ENCODE results near the gene PTTG1.

The PTTG1 gene

DNA sequence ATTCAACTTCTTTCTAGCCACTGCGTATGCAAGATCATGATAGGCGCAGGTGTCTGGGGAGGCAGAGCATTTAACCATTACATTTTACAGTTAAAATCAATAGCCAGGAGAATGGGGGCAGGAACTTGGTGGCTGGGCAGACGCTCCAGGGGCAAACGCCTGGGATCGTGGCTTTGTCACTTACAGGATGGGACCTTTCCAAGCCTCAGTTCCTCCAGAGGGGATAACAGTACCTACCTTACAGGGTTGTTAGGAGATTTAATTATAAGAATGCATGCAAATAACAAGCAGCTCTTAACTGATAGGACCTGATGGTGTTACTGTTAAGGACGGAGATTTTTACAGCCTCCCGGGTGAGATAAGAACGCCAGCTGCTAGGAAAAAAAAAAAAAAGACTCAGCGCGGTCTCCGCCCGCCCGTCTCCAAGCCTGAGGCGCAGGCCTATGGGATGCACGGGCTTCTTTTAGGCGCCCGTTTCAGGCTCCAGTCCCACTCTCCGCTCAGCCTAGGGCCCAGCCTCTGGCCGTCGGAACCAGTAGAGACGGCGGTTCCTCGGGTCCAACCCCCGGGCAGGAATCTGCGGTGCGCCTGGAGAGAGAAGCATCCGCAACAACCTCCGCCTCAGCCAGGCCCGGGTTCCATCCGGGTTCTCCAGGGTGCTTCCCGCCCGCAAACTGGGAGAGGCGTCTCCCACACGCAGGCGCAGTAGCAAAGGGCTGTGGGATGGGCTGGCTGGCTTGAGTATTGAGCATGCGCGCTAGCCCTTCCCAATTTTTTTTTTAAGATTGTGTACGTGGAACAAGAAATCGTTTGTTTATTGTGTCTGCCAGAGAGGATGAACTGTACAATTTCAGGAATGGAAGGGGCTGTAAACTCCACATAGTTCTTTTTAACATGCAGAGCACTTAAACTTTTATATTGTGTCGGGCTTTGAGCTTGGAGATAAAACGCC is 22.0 kb upstream of the PTTG1 start, which contains the start of gene FAM200C:
Gene FAM200C, minus strand, starts transcription at position 653 of the 952 bp plus-strand sequence. CDS start 4,564 bp downstream, outside the sequence.
- H3K4me2 ChIP-seq (ENCODE audit: low read length) = peak within 1 kb of the TSS; percentile 65
- peaks cover 13% of the 10 kb centered on the region in 2 experiments for H3K36me3 ChIP-seq (ENCODE audit: control insufficient read depth in 1 of 2, insufficient read depth in 2 of 2, low read length in 2 of 2)
- H4K12ac ChIP-seq (ENCODE audit: low read depth, low read length) = peak within 1 kb of the TSS; percentile 100
- H3K27me3 ChIP-seq (ENCODE audit: insufficient read depth, low read length) = no peaks in the 10 kb centered on the region
- no peaks in the 10 kb centered on the region for H3K4me1 ChIP-seq (ENCODE audit: control insufficient read depth in 1 of 2, insufficient read depth in 2 of 2, low read length in 2 of 2)
- peak within 1 kb of the TSS; percentile 100 for H3K18ac ChIP-seq (ENCODE audit: low read length)
- H3K4ac ChIP-seq (ENCODE audit: low read depth, low read length) = peak within 1 kb of the TSS; percentile 84
- H3K27ac ChIP-seq (ENCODE audit: low read depth, low read length) = peak within 1 kb of the TSS; percentile 85
- H3K79me1 ChIP-seq (ENCODE audit: low read length) = peaks cover 6% of the 10 kb centered on the region
- H3K79me2 ChIP-seq (ENCODE audit: control insufficient read depth, insufficient read depth, low read length, poor library complexity) = peaks cover 4% of the 10 kb centered on the region
- H4K8ac ChIP-seq (ENCODE audit: low read depth, low read length) = peak within 1 kb of the TSS; percentile 100
- H3K9me3 ChIP-seq (ENCODE audit: insufficient read depth, low read depth, low read length) = no peaks in the 10 kb centered on the region
- H2AFZ ChIP-seq (ENCODE audit: insufficient read depth, low read length, poor library complexity) = peak within 1 kb of the TSS; percentile 100
- H2AK5ac ChIP-seq (ENCODE audit: low read length) = peak within 1 kb of the TSS; percentile 90
- DNase-seq = peak; percentile 91 to 95
- peak within 1 kb of the TSS; percentile 100 for H3K14ac ChIP-seq (ENCODE audit: low read length)
- no peak within 1 kb of the TSS for H3K23ac ChIP-seq (ENCODE audit: low read length)
- peak within 1 kb of the TSS; percentile 93 for H3K9ac ChIP-seq (ENCODE audit: low read length)
- peak within 1 kb of the TSS; percentile 78 for H3K4me3 ChIP-seq (ENCODE audit: low read depth, low read length)
- H2BK12ac ChIP-seq (ENCODE audit: low read length) = no peak within 1 kb of the TSS
- H2BK5ac ChIP-seq (ENCODE audit: low read depth, low read length, poor library complexity) = peak within 1 kb of the TSS; percentile 99
- peak within 1 kb of the TSS; percentile 98 for H2BK120ac ChIP-seq (ENCODE audit: insufficient read depth, low read length, poor library complexity)
- peak within 1 kb of the TSS; percentile 96 for H4K91ac ChIP-seq (ENCODE audit: low read depth, low read length)
- no CpG with 5 or more reads among the region's 41 CpGs for WGBS (ENCODE audit: extremely low coverage, insufficient coverage, insufficient read length)

DNA sequence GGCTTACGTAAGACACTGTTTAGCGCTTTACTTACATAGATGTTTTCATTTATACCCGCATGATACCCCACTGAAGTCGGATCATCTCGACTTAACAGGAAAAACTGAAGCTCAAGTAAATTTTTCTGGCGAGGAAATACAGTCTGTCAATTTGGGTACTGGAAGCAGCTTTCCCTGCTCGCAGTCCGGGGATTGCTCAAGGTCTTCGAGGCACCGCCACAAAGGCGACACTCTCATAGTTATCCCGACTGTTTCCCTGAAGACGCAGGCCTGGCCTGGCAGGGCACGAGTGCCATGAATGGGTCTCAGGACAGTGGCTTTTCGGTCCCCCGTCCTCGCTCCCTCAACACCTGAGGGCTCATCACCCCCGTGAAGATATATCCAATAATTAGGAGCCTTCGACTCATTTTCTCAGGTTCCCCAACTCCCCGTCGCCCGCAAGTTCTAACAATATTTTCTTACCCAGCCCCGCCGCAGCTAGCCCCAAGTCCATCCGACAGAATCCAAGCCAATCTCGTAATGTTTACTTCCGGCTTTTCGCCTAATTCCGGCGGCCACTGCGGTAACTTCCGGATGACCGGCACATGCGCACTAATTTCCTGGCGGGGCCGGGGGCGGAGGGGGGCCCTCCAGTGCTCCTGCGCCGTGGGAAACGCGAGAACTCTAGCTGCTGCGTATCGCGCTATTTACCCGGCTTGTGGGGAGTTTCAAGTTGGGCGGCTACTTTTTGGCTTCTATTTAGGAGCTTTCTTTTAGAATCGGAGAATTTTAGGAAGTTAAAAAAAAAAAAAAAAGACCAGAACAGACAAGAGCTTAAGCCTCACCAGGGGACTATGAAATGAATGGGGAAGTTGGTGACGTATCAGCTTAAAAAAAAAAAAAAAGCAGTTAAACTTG is 2.8 kb upstream of the PTTG1 start, which contains the start of gene SLU7:
Gene SLU7, minus strand, starts transcription at position 521 of the 897 bp plus-strand sequence. CDS start 3,787 bp downstream, outside the sequence.
- Histone ChIP-seq H3K27ac (ENCODE audit: low read depth, low read length) (peak within 1 kb of the TSS; percentile 73), H2AFZ (ENCODE audit: insufficient read depth, low read length, poor library complexity) (peak within 1 kb of the TSS; percentile 91), H3K14ac (ENCODE audit: low read length) (peak within 1 kb of the TSS; percentile 59), H2BK5ac (ENCODE audit: low read depth, low read length, poor library complexity) (peak within 1 kb of the TSS; percentile 45), H3K4ac (ENCODE audit: low read depth, low read length) (peak within 1 kb of the TSS; percentile 98), H2AK5ac (ENCODE audit: low read length) (peak within 1 kb of the TSS; percentile 52), H4K8ac (ENCODE audit: low read depth, low read length) (peak within 1 kb of the TSS; percentile 93), H3K4me3 (ENCODE audit: low read depth, low read length) (peak within 1 kb of the TSS; percentile 95), H3K9ac (ENCODE audit: low read length) (peak within 1 kb of the TSS; percentile 94), H3K4me2 (ENCODE audit: low read length) (peak within 1 kb of the TSS; percentile 92), H4K91ac (ENCODE audit: low read depth, low read length) (peak within 1 kb of the TSS; percentile 74), H3K36me3 (ENCODE audit: control insufficient read depth in 1 of 2, insufficient read depth in 2 of 2, low read length in 2 of 2) (no peaks in the 10 kb centered on the region), H3K18ac (ENCODE audit: low read length) (peak within 1 kb of the TSS; percentile 74), H2BK120ac (ENCODE audit: insufficient read depth, low read length, poor library complexity) (peak within 1 kb of the TSS; percentile 11), H3K79me1 (ENCODE audit: low read length) (peaks cover 6% of the 10 kb centered on the region), H4K12ac (ENCODE audit: low read depth, low read length) (peak within 1 kb of the TSS; percentile 97), H3K4me1 (ENCODE audit: control insufficient read depth in 1 of 2, insufficient read depth in 2 of 2, low read length in 2 of 2) (peaks cover 4 to 10% of the 10 kb centered on the region in 2 experiments), H3K23ac (ENCODE audit: low read length) (no peak within 1 kb of the TSS), H3K79me2 (ENCODE audit: control insufficient read depth, insufficient read depth, low read length, poor library complexity) (peaks cover 4% of the 10 kb centered on the region), H3K9me3 (ENCODE audit: insufficient read depth, low read depth, low read length) (no peaks in the 10 kb centered on the region), H3K27me3 (ENCODE audit: insufficient read depth, low read length) (no peaks in the 10 kb centered on the region), H2BK12ac (ENCODE audit: low read length) (no peak within 1 kb of the TSS)
- no CpG with 5 or more reads among the region's 48 CpGs for WGBS (ENCODE audit: extremely low coverage, insufficient coverage, insufficient read length)
- DNase-seq = peak; percentile 95 to 98

DNA sequence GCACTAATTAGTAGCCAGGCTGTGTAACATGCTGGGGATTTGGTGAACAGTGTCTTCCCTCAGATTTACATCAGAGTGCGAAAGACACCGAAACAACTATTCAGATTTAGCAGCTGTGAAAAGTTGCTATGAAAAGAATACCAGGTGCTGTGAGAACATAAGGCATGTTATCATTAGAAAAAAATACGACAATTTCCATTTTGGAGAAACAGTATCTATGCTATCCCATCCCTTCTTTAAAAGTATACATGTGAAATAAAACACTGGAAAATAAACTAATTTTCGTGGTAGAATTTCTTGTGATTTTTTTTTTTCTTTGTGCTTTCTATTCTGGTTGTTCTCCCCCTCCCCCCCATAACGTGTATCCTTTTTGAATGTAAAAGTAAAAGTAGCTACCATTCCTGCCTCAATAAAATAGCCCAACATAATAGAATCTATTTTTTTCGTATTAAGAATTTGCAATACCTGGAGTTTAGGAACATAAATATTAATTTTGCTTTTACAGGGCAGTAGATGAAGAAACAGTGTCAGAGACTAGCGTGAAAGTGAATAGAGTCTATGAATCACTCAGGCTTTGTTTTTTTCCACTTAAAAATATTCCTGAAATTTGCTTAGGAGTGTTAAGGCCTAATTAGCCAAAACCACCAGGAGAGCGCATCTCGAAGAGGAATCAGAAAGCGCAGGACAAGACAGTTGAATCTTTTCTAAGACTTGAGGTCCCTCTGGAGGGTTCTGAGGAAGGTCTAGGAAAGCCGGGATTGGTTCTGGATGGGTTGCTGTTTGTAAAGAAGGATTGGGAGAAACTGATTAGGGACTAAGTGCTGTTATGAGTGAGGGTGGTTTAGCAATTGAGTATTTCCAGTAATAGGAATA is 2.0 kb upstream of the PTTG1 start:
- WGBS (ENCODE audit: extremely low coverage, insufficient coverage, insufficient read length) = no CpG with 5 or more reads among the region's 11 CpGs
- Histone ChIP-seq H3K4me1 (ENCODE audit: control insufficient read depth in 1 of 2, insufficient read depth in 2 of 2, low read length in 2 of 2) (peaks cover 4 to 10% of the 10 kb centered on the region in 2 experiments), H3K9me3 (ENCODE audit: insufficient read depth, low read depth, low read length) (no peaks in the 10 kb centered on the region)

More for the DNA sequence above, 2.0 kb upstream of the PTTG1 start:
- Histone ChIP-seq H3K27me3 (ENCODE audit: insufficient read depth, low read length) (no peaks in the 10 kb centered on the region), H3K9ac (ENCODE audit: low read length) (peak overlapping the region; percentile 79), H3K79me1 (ENCODE audit: low read length) (peaks cover 6% of the 10 kb centered on the region), H3K23ac (ENCODE audit: low read length) (no peak overlapping the region), H3K36me3 (ENCODE audit: control insufficient read depth in 1 of 2, insufficient read depth in 2 of 2, low read length in 2 of 2) (peaks cover 0 to under 1% of the 10 kb centered on the region in 2 experiments), H3K4me3 (ENCODE audit: low read depth, low read length) (no peak overlapping the region), H3K18ac (ENCODE audit: low read length) (no peak overlapping the region), H2AFZ (ENCODE audit: insufficient read depth, low read length, poor library complexity) (peak overlapping the region; percentile 41), H4K91ac (ENCODE audit: low read depth, low read length) (no peak overlapping the region), H3K4ac (ENCODE audit: low read depth, low read length) (no peak overlapping the region), H3K14ac (ENCODE audit: low read length) (no peak overlapping the region), H3K79me2 (ENCODE audit: control insufficient read depth, insufficient read depth, low read length, poor library complexity) (peaks cover 4% of the 10 kb centered on the region), H4K12ac (ENCODE audit: low read depth, low read length) (peak overlapping the region; percentile 26), H2BK120ac (ENCODE audit: insufficient read depth, low read length, poor library complexity) (no peak overlapping the region), H3K4me2 (ENCODE audit: low read length) (peak overlapping the region; percentile 76), H3K27ac (ENCODE audit: low read depth, low read length) (peak overlapping the region; percentile 73), H2AK5ac (ENCODE audit: low read length) (no peak overlapping the region), H2BK5ac (ENCODE audit: low read depth, low read length, poor library complexity) (no peak overlapping the region), H2BK12ac (ENCODE audit: low read length) (no peak overlapping the region), H4K8ac (ENCODE audit: low read depth, low read length) (peak overlapping the region; percentile 69)
- DNase-seq = peak in 1 of 2 donors; percentile 58
